ENCODE results near the gene MAL. TPM values are rescaled to one million over a fixed set of nuclear protein-coding genes. Genes with fewer than 3 reads are reported as not detected.

The MAL gene
- total RNA-seq, 1 donor from 2014 or later = 4.4 TPM

DNA sequence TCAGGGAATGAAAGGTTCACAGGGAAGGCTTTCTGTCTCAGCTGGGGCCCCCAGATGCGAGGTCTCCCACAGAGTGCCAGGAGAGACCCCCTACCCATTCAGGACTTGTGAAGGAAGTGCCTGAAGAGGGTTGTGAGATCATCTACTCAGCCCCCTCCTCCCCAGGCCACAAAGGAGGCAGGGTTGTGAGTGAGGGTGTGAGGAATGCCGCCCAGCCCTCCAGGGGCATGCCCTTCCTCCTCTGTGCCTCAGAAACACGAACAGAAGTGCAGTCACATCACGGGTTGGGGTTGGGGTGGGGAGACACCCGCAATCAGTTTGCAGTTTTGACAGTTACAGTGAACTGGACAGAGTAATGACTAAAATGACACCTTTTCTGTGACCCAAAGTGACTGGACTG is 5.0 kb downstream of the MAL start:
- no peak for DNase-seq
- H3K27me3 ChIP-seq (ENCODE audit: low read depth) = peaks cover 96% of the 10 kb centered on the region

GRCh38 chr2:95031076-95031725 is 5.7 kb downstream of the MAL start:
- Histone ChIP-seq H3K4me1 (peaks cover 6% of the 10 kb centered on the region), H3K9me3 (replicated peaks) (no peaks in the 10 kb centered on the region), H3K27ac (replicated peaks) (no peak overlapping the region), H3K4me3 (no peak overlapping the region), H3K27me3 (ENCODE audit: low read depth) (peaks cover 89% of the 10 kb centered on the region), H3K36me3 (no peaks in the 10 kb centered on the region)
- intact Hi-C loops (cut with micrococcal nuclease) = no loop called here
- TF ChIP-seq CTCF (IDR thresholded peaks at IDR 0.05; ENCODE audit: borderline replicate concordance) = no peak
- no peak for DNase-seq

More for the DNA sequence above, 5.0 kb downstream of the MAL start:
- Histone ChIP-seq H3K4me1 (peaks cover 13% of the 10 kb centered on the region), H3K27ac (replicated peaks) (no peak overlapping the region), H3K4me3 (no peak overlapping the region), H3K9me3 (replicated peaks) (no peaks in the 10 kb centered on the region), H3K36me3 (no peaks in the 10 kb centered on the region)
- no peak for TF ChIP-seq CTCF (IDR thresholded peaks at IDR 0.05; ENCODE audit: borderline replicate concordance)
- intact Hi-C loops (cut with micrococcal nuclease) = no loop called here

DNA sequence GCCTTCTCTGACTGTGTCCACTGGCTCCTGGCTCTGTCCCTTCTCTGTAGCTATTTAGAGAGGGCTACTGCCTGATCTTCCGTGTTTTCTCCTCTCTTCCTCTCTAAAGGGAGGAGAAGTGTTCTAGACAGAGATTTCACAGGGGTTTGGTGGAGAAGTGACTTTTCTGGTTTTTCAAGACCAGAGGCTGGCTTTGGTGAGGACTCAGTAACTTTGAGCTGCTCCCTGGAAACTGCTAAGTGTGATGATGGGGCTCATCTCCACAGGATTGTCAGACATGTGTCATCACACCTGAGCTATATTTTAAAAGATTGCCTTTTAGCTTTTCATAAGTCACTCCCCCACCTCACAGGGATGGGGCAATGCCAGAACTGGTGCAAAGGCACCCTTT is 6.2 kb downstream of the MAL start:
- Histone ChIP-seq H3K36me3 (no peaks in the 10 kb centered on the region), H3K27ac (replicated peaks) (no peak overlapping the region), H3K9me3 (replicated peaks) (no peaks in the 10 kb centered on the region), H3K27me3 (ENCODE audit: low read depth) (peaks cover 84% of the 10 kb centered on the region), H3K4me1 (peaks cover under 1% of the 10 kb centered on the region), H3K4me3 (no peak overlapping the region)
- intact Hi-C loops (cut with micrococcal nuclease) = no loop called here
- DNase-seq = no peak
- TF ChIP-seq CTCF (IDR thresholded peaks at IDR 0.05; ENCODE audit: borderline replicate concordance) = no peak

DNA sequence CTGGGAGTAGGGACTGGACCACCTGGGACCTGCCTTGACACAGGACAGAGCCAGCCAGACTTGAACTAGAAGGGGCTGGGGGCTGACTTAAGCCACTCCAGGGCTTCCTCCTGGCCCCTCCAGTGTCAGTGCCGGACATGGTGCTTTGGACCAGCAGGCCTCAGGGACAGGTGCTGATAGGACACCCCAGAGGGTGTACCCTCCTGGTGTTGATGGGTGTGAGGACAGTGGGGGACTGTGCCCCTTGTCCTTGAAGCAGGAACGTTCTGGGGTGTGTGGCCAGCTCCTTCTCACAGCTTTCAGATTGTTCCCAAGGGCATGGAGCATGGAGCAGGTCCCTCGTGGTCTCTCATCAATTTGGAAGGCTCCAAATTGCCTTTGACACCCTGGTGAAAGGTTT is 6.8 kb downstream of the MAL start:
- Histone ChIP-seq H3K36me3 (no peaks in the 10 kb centered on the region), H3K9me3 (replicated peaks) (no peaks in the 10 kb centered on the region), H3K4me3 (no peak overlapping the region), H3K4me1 (no peaks in the 10 kb centered on the region), H3K27ac (replicated peaks) (no peak overlapping the region), H3K27me3 (ENCODE audit: low read depth) (peaks cover 77% of the 10 kb centered on the region)
- intact Hi-C loops (cut with micrococcal nuclease) = no loop called here
- no peak for DNase-seq
- no peak for TF ChIP-seq CTCF (IDR thresholded peaks at IDR 0.05; ENCODE audit: borderline replicate concordance)

- no peak for DNase-seq
- no peak for TF ChIP-seq CTCF (IDR thresholded peaks at IDR 0.05; ENCODE audit: borderline replicate concordance)
- intact Hi-C loops (cut with micrococcal nuclease) = no loop called here
- H3K4me3 ChIP-seq = no peak overlapping the region
- H3K27ac ChIP-seq (replicated peaks) = no peak overlapping the region
- peaks cover 70% of the 10 kb centered on the region for H3K27me3 ChIP-seq (ENCODE audit: low read depth)
- no peaks in the 10 kb centered on the region for H3K4me1 ChIP-seq
- no peaks in the 10 kb centered on the region for H3K9me3 ChIP-seq (replicated peaks)
- no peaks in the 10 kb centered on the region for H3K36me3 ChIP-seq
Measured at GRCh38 chr2:95032868-95033603, 7.5 kb downstream of the MAL start.

All from left ventricle myocardium inferior (tissue), 1 donor.